ENCODE results near the gene PRR33. TPM values are rescaled to one million over a fixed set of nuclear protein-coding genes. Genes with fewer than 3 reads are reported as not detected.
A peak's percentile ranks its signal among the peaks of the same experiment; 100 is the strongest.

PRR33 gene
- total RNA-seq, 1 donor from 2014 or later: not detected

GRCh38 chr11:1866226-1866625, 25.5 kb downstream of the PRR33 start:
- Mint-ChIP-seq H3K27ac (ENCODE audit: unreplicated experiment) (no peak overlapping the region), H3K4me1 (ENCODE audit: low read depth) (peaks cover 23% of the 10 kb centered on the region), H3K27me3 (ENCODE audit: low read depth) (no peaks in the 10 kb centered on the region), H3K4me3 (ENCODE audit: unreplicated experiment) (no peak overlapping the region), H3K36me3 (ENCODE audit: low read depth) (no peaks in the 10 kb centered on the region), H3K9me3 (ENCODE audit: low read depth) (no peaks in the 10 kb centered on the region)
- DNase-seq (ENCODE audit: low spot score): no peak
- no peak for TF ChIP-seq CTCF (IDR thresholded peaks at IDR 0.05)

GRCh38 chr11:1864831-1865665, 26.6 kb downstream of the PRR33 start:
- peaks cover 14% of the 10 kb centered on the region for H3K4me1 Mint-ChIP-seq (ENCODE audit: low read depth)
- H3K27me3 Mint-ChIP-seq (ENCODE audit: low read depth): no peaks in the 10 kb centered on the region

DNA sequence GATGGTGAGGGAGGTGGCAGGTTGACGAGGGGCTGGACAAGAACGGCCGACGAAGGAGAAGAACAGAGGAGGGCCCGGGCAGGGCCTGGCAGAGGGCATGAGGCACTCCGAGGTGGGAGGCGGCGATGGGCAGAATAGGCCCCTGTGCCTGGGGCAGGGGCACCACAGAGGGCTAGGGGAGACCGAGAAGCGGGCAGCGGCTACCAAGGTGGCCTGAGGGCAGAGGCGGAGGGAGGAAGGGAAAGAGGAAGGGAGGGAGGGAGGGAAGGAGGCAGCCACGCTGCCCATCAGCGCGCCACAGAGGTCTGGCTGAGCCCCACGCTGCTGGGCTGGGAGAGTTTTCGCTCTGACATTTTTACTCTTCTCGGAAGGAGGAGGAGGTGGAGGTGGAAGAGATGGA, 27.5 kb downstream of the PRR33 start:
- H3K9me3 Mint-ChIP-seq (ENCODE audit: low read depth): no peaks in the 10 kb centered on the region
- no peak for TF ChIP-seq CTCF (IDR thresholded peaks at IDR 0.05)
- H3K36me3 Mint-ChIP-seq (ENCODE audit: low read depth): no peaks in the 10 kb centered on the region
- no peak for DNase-seq (ENCODE audit: low spot score)
- peak overlapping the region; percentile 96 for H3K27ac Mint-ChIP-seq (ENCODE audit: unreplicated experiment)
- H3K4me3 Mint-ChIP-seq (ENCODE audit: unreplicated experiment): peak overlapping the region; percentile 61
- no peaks in the 10 kb centered on the region for H3K27me3 Mint-ChIP-seq (ENCODE audit: low read depth)
- H3K4me1 Mint-ChIP-seq (ENCODE audit: low read depth): peaks cover 14% of the 10 kb centered on the region

More at GRCh38 chr11:1864831-1865665, 26.6 kb downstream of the PRR33 start:
- Mint-ChIP-seq H3K4me3 (ENCODE audit: unreplicated experiment) (peak overlapping the region; percentile 61), H3K9me3 (ENCODE audit: low read depth) (no peaks in the 10 kb centered on the region), H3K36me3 (ENCODE audit: low read depth) (no peaks in the 10 kb centered on the region), H3K27ac (ENCODE audit: unreplicated experiment) (peak overlapping the region; percentile 50)
- DNase-seq (ENCODE audit: low spot score): no peak
- no peak for TF ChIP-seq CTCF (IDR thresholded peaks at IDR 0.05)

- H3K4me1 Mint-ChIP-seq (ENCODE audit: low read depth): peaks cover 9% of the 10 kb centered on the region
- H3K4me3 Mint-ChIP-seq (ENCODE audit: unreplicated experiment): peak overlapping the region; percentile 61
- H3K27ac Mint-ChIP-seq (ENCODE audit: unreplicated experiment): peak overlapping the region; percentile 96
- no peaks in the 10 kb centered on the region for H3K27me3 Mint-ChIP-seq (ENCODE audit: low read depth)
- no peak for TF ChIP-seq CTCF (IDR thresholded peaks at IDR 0.05)
- no peaks in the 10 kb centered on the region for H3K9me3 Mint-ChIP-seq (ENCODE audit: low read depth)
- H3K36me3 Mint-ChIP-seq (ENCODE audit: low read depth): no peaks in the 10 kb centered on the region
- no peak for DNase-seq (ENCODE audit: low spot score)
Observed at GRCh38 chr11:1863352-1864216, 28.1 kb downstream of the PRR33 start.
